Measurements from ENCODE around the gene SETMAR. TPM values are rescaled to one million over a fixed set of nuclear protein-coding genes. Genes with fewer than 3 reads are reported as not detected.

Gene SETMAR
- total RNA-seq, 1 experiment from 2014 or later, result 9.4 TPM

- Histone ChIP-seq H3K9ac (ENCODE audit: low read length) (no peak overlapping the region), H3K4me3 (replicated peaks in 1 of 2; ENCODE audit: low read depth in 1 of 2, low read length in 2 of 2) (no peak overlapping the region), H3K9me2 (ENCODE audit: insufficient read depth) (no peaks in the 10 kb centered on the region), H3K4me2 (ENCODE audit: low read length) (no peak overlapping the region), H3K4me1 (ENCODE audit: control insufficient read depth in 1 of 2, insufficient read depth in 2 of 2, low read length in 2 of 2) (no peaks in the 10 kb centered on the region), H3K27me3 (ENCODE audit: insufficient read depth, low read length) (no peaks in the 10 kb centered on the region), H4K20me1 (ENCODE audit: insufficient read depth) (no peaks in the 10 kb centered on the region), H3K27ac (ENCODE audit: low read depth, low read length) (no peak overlapping the region), H3K79me2 (ENCODE audit: insufficient read depth, low read length) (no peaks in the 10 kb centered on the region), H3K36me3 (ENCODE audit: control insufficient read depth in 1 of 2, insufficient read depth in 2 of 2, low read length in 2 of 2) (no peaks in the 10 kb centered on the region), H3K9me3 (ENCODE audit: control insufficient read depth in 1 of 2, insufficient read depth in 1 of 2, low read depth in 1 of 2, low read length in 2 of 2) (peaks cover 0 to 2% of the 10 kb centered on the region in 2 experiments; a peak in 1 of 4 replicates), H2AFZ (ENCODE audit: low read depth, low read length, poor library complexity, severe bottlenecking) (no peak overlapping the region)
- BruUV-seq (replicated peaks), result no TSS peak
- CTCF ChIA-PET, result interaction anchor here (0.9 kb wide), 1 partner anchor 299 kb away, joined by 5 read pairs; no protein-coding TSS in a partner anchor
- POLR2A ChIA-PET, result no interaction called here
- ATAC-seq, result 0 out of 2 replicates have a peak, but pooled peaks have one; percentile 52
- RAD21 ChIA-PET (ENCODE audit: low non-redundant PET in 1 of 2, low total read pairs in 2 of 2, uncharacterized antibody in 2 of 2, unreplicated experiment in 2 of 2), result no interaction called here
- intact Hi-C loops (cut with micrococcal nuclease), result loop anchor here (5.0 kb wide), 1 partner anchor 298 kb away; no protein-coding TSS in a partner anchor
- no peak for DNase-seq (ENCODE audit: low read depth, low spot score)
- TF ChIP-seq RAD21 (IDR thresholded peaks at IDR 0.05; ENCODE audit: low read depth) (0 out of 2 replicates have a peak, but pooled peaks have one; percentile 9), ZNF274 (IDR thresholded peaks at IDR 0.05; ENCODE audit: low read depth, low read length) (no peak), CTCF (IDR thresholded peaks at IDR 0.05 in 2 of 3, conservative IDR thresholded peaks at IDR 0.05 in 1 of 3; ENCODE audit: borderline replicate concordance in 1 of 3, insufficient read depth in 1 of 3, low read depth in 2 of 3, low read length in 2 of 3) (peak in 2 of 3 experiments; percentile 9 to 38; a peak in 3 of 6 replicates), CEBPB (IDR thresholded peaks at IDR 0.05; ENCODE audit: low read depth) (no peak)
These were observed 31.4 kb downstream of the SETMAR start for GRCh38 chr3:4334548-4334947.

GRCh38 chr3:4335840-4336562 is 32.8 kb downstream of the SETMAR start:
- Histone ChIP-seq H3K27ac (ENCODE audit: low read depth, low read length) (no peak overlapping the region), H3K9me3 (ENCODE audit: control insufficient read depth in 1 of 2, insufficient read depth in 1 of 2, low read depth in 1 of 2, low read length in 2 of 2) (no peaks in the 10 kb centered on the region), H3K9me2 (ENCODE audit: insufficient read depth) (no peaks in the 10 kb centered on the region), H3K36me3 (ENCODE audit: control insufficient read depth in 1 of 2, insufficient read depth in 2 of 2, low read length in 2 of 2) (no peaks in the 10 kb centered on the region), H4K20me1 (ENCODE audit: insufficient read depth) (no peaks in the 10 kb centered on the region), H3K4me2 (ENCODE audit: low read length) (no peak overlapping the region), H3K4me3 (replicated peaks in 1 of 2; ENCODE audit: low read depth in 1 of 2, low read length in 2 of 2) (no peak overlapping the region), H3K9ac (ENCODE audit: low read length) (no peak overlapping the region), H3K4me1 (ENCODE audit: control insufficient read depth in 1 of 2, insufficient read depth in 2 of 2, low read length in 2 of 2) (no peaks in the 10 kb centered on the region), H2AFZ (ENCODE audit: low read depth, low read length, poor library complexity, severe bottlenecking) (no peak overlapping the region), H3K79me2 (ENCODE audit: insufficient read depth, low read length) (no peaks in the 10 kb centered on the region), H3K27me3 (ENCODE audit: insufficient read depth, low read length) (no peaks in the 10 kb centered on the region)
- TF ChIP-seq EZH2 (IDR thresholded peaks at IDR 0.05) (no peak), ELF1 (IDR thresholded peaks at IDR 0.05; ENCODE audit: borderline replicate concordance, low read depth) (no peak), FOSL1 (IDR thresholded peaks at IDR 0.05; ENCODE audit: low read depth) (no peak), POLR2AphosphoS5 (IDR thresholded peaks at IDR 0.05; ENCODE audit: low read depth, low read length) (no peak), JUND (IDR thresholded peaks at IDR 0.05) (no peak), SIN3A (IDR thresholded peaks at IDR 0.05; ENCODE audit: low read depth) (no peak)
- TF ChIP-seq, protein P1, sequence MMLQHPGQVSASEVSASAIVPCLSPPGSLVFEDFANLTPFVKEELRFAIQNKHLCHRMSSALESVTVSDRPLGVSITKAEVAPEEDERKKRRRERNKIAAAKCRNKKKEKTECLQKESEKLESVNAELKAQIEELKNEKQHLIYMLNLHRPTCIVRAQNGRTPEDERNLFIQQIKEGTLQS (IDR thresholded peaks at IDR 0.05), result no peak
- CTCF ChIA-PET, result interaction anchor here (1.3 kb wide), 1 partner anchor 15 kb away, joined by 3 read pairs; no protein-coding TSS in a partner anchor
- DNase-seq (ENCODE audit: low read depth, low spot score) (no peak), ATAC-seq (no peak)
- RAD21 ChIA-PET (ENCODE audit: low non-redundant PET in 1 of 2, low total read pairs in 2 of 2, uncharacterized antibody in 2 of 2, unreplicated experiment in 2 of 2), result no interaction called here
- intact Hi-C loops (cut with micrococcal nuclease), result no loop called here
- POLR2A ChIA-PET, result no interaction called here
- BruUV-seq (replicated peaks), result no TSS peak
